Fibroblast of lung (primary cell): ENCODE measurements around the gene NDUFS8.

ENCODE experiments used
- CTCF ChIP-seq, 2 donors: IDR thresholded peaks in 1 of 2; conservative IDR thresholded peaks in 1 of 2; 1 replicate in 1 of 2; 2 replicates in 1 of 2; pipeline ENCODE4 v1.5.1; 2011 to 2012; ENCODE audit warnings: low read length in 2 of 2, control low read depth in 1 of 2, inconsistent platforms in 1 of 2, low read depth in 1 of 2, mild to moderate bottlenecking in 1 of 2
- EZH2 ChIP-seq: IDR thresholded peaks from 2 replicates; pipeline ENCODE4 v1.5.1; 2012; ENCODE audit warnings: low read length, control low read depth, mild to moderate bottlenecking; ENCODE audit errors: missing control alignments

- no peak for TF ChIP-seq CTCF (conservative IDR thresholded peaks at IDR 0.05 in 1 of 2, IDR thresholded peaks at IDR 0.05 in 1 of 2; ENCODE audit: low read depth in 1 of 2, low read length in 2 of 2)
- TF ChIP-seq EZH2, result no peak
Observed at GRCh38 chr11:68056317-68057285, 26.1 kb downstream of the NDUFS8 start.
